GM19468 (cell line): ENCODE data around the gene BANF2.
A peak's percentile ranks its signal among the peaks of the same experiment; 100 is the strongest.

Source experiments
- ATAC-seq: cut with Tn5 transposase; IDR thresholded peaks from one replicate; pipeline ENCODE4 v1.9.1; 2021; ENCODE audit warnings: mild to moderate bottlenecking, moderate library complexity, moderate number of reproducible peaks; ENCODE audit not compliant: unreplicated experiment; ENCODE audit errors: extremely low read depth

Gene BANF2

DNA sequence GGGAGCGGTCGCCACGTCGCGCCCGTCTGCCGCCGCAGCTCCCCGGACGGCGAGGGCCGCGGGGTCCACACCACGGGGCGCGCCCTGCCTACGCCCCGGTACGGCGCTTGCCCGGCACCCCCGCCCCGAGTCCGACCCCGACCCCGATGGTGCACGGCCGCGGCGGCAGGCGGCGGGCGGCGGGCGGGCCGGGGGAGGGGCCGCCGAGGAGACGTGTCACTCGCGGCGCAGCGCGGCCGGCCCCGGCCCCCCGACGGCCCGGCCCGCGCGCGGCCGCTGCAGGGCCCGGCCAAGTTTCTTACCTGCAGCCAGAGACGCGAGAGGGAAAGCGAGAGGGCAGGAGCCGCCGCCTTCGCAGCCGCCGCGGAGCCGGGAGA is 18.1 kb upstream of the BANF2 start:
- no peak for ATAC-seq

DNA sequence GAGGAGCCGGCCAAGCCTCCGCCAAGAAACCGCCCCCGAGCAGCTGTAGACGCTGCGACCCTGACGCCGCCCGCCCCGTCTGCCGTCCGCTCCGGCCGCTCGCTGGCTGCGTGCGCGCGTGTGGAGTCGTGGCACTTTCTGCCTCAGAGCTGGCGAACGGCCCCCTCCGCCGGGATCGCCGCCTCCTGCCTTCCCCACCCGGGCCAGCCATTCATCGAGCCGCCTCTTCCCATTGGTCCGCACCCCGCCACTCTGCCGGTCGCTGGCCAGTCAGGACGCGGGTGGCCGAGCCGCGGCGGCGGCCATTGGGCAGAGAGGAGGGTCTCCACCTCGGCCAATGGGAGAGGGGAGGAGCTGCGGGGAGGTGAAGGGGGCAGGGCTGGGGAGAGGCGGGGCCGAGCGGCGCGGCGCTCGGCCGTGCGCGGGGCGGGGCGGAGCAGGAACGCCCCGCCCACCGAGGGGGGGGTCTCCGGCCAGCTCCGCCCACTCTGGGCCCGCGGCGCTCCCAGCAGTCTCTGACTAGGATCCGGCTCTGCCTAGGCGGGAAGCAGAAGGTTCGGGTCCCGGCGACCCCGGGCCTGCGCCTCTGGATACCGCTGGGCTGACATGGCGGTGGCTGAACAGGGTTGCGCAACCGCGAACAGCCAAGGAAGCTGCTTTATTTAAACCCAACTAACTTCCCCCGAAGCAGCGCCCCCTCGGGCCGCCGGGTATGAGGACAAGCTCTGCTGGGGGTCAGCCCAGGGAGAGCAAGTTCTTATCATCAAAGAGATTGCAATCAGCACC is 17.5 kb upstream of the BANF2 start, which contains the start of gene RRBP1:
Gene RRBP1, minus strand, starts transcription at position 140 of the 786 bp plus-strand sequence. CDS start 21,735 bp downstream, outside the sequence.
- peak; percentile 63 for ATAC-seq

DNA sequence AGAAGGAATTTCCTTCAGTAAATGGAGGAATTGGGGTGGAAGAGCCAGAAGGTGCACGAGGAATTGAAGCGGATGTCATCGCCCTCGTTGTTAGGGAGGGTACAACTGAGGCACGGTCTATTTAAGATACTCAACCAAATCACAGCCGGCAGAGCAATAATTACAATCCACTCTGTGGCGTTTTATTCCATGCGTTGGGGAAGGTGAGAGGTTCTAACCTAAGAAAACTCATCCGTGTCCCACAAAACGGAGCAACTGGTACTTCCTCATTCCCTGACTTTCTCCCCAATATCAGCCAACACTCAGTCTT is 16.9 kb upstream of the BANF2 start:
- ATAC-seq, result no peak

DNA sequence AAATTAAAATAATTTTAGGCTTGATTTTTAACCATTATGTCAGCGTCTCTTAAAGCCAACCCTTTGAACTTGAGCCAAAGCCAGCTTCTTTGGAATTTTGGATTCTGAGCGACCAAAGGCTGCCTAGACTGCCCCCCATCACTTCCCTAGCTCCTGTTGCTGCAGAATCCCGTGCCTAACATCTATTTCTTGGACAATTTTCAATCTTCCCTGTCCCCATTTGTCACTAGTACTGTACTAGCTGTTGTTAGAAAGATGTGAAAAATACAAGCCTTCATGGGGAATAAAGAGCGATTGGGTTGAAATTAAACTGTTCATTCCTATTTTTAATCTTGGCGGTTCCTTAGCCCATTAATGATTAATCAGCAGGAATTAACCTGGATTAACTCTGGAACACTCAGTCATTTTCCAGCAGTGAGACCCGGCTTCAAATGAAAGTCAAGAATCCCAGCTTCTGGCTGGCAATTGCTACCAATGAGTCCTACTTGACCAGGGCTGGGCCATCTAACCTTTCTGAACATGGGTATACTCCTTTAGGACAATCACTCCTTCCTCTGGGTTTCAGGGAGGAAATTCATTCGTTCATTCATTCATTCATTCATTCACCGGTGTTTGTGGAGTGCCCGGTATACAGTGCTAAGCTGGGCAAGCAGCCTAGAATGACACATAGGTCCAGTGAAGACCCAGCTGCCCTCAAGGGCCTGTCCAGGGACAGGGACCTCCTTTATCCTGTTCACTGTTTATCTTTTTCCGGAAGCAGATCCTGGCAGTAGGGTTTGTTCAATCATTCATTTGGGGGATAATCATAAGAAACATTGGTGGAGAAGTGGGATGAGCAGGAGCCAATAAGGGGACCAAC is 16.3 kb upstream of the BANF2 start:
- no peak for ATAC-seq

DNA sequence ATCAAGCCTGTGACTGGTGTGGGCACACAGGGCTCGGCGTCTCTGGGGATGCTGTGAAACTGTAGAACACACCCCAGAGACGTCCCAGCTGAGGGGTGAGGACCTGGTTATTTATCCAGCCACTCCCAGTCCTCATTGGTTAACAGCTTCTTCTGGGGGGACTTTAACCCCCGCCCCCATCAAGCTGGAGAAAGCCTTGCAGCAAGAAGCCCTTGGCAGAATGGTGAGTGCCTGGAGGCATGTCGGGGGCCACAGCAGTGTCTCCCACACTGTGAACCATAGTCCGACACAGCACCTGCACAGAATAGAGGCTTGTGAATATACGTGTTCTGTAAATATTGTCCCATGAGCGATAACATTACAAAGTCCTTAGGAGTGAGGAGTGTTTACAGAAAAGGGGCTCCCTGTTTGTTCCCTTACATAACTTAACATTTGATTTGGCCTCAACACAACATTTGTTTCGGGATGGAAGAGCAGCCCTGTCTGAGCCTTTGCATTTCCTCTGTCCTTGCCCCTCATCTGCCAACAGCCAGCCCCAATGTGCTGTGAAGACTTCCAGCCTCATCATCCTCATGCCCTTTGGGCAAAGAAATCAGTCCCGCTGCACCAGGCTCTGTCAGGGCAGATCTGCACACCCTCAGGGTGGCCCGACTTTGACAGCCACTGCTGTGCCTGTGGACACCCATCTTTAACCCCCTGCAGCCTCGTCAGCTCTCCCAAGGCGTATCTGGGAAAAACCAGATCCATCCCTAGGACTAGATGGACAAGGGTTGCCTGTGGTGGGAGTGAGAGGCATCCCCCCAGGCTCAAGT is 15.5 kb upstream of the BANF2 start:
- no peak for ATAC-seq

DNA sequence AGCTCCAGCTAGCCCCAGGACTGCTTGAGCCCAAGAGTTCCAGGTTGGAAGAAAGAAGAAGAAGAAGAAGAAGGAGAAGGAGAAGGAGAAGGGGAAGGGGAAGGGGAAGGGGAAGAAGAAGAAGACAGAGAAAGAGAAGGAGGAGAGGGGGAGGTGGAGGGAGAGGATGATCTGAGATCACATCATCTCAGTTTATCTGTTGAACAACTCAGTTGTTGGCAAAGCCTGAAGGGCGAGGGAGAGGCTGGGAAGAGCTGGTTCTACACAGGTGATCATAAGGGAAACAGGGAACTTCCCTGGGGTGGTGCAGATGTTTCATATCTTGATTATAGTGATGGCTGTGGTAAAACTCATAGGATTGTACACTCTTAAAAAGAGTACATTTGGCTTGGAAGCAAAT is 14.6 kb upstream of the BANF2 start:
- ATAC-seq, result no peak

DNA sequence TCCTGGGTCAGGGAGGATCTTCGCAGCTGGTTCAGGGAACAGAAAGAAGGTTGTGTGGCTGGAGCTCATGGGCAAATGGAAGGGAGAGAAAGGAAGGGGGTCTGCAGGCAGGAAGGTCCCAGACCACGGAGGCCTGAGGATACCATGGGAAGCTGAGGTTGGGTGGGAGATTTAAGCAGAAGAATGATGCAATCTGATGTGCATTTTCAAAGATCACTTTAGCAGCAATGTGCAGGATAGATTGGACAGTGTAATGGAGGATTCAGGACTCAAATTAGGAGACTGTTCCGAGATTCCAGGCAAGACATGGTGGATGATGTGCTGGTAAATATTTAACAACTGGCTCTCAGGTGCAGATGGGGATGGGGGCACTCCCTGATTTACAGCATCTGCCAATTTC is 12.0 kb upstream of the BANF2 start:
- ATAC-seq, result no peak

DNA sequence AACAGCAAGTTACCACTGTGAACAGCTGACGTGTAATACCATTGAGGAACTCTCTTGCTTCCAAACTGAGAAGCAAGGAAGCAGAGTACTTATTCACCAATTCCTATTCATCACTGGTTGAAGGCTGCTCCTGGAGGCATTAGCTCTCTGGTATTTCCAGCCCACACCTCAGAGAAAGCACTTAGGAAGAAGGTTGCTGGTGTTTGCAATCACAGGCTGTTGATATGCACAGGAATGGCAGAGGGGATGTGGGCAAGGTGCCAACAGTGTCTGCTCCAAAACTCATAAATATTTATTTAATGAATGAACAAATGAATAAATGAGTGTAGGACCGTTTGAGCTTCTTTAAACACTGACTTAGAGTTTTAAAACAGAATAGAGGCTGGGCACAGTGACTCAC is 10.8 kb upstream of the BANF2 start:
- ATAC-seq, result no peak

DNA sequence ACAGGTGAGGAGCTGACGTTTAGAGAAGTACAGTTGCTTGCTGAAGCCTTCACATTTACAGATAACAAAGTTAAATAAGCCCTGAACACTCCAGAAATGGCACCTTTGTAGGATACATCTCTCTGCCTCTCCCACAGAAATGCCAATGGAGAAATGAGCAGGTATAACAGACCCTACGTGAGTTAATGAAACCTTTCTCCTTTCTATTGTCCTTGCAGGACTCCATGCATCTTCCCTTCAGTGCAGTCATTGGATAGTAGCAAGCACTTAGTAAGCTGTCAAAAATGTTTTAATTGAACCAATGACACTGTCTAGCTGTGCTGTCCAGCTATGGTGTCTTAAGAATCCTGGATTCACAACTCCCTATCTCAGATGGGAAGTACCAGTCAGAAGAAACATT is 9.6 kb upstream of the BANF2 start:
- no peak for ATAC-seq

DNA sequence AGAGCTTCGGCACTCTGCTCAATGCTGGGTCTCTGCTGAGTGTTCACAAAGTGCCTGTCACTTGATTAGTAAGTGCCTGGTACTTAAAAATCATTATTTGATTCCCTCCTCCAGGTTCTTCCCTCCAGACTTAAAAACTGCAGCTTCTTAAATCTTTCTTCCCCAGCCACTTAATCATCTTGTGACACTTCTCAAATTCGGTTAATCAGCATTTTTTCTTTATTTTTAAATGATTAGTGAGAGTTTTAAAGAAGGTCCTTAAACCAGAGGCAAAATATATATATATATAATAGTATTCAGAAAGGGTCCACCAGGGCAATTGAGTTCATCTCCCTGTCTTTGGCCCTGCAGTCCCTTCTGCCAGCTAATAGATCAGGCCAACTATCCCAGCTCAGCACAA is 8.0 kb upstream of the BANF2 start:
- no peak for ATAC-seq

DNA sequence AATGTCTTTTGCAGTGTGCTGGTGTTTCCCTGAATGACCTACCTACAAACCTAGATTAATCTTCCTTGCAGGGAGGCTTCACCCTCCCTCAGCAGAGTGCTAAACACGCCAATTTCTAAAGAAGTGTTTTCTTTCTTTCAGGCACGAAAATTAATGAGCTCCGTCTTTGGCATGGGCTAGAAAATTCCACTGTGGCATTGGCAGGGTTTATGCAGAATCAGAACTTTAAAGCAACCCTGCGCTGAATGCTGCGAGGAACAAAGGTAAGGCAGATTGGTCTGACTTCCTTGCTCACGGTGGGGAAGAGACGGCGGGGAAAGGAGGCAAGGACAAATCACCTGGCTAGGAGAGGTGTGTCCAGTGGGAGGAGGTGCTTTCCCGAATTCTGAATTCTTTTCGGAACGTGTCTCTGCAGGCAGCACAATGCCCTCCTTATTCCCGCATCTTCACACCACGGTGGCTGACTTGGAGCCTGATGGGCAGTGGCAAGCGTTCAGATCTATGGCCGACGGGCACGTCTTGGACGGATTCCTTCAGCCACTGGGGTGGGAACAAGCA is 6.2 kb upstream of the BANF2 start:
- no peak for ATAC-seq

DNA sequence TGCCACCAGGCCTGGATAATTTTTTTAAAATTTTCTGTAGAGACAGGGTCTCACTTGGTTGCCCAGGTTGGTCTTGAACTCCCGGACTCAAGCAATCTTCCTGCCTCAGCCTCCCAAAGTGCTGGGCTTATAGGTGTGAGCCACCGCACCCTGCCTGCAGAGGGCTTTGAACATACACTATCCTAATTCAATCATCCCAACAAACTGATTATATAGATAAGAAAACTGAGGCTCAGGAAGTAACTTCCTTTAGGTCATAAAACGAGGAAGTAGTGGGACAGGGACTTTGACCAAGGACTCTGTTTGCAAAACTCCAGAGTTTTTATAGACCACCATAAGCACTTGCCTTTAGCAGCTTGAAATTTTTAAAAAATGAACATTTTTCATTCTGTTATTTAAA is 5.0 kb upstream of the BANF2 start:
- no peak for ATAC-seq

DNA sequence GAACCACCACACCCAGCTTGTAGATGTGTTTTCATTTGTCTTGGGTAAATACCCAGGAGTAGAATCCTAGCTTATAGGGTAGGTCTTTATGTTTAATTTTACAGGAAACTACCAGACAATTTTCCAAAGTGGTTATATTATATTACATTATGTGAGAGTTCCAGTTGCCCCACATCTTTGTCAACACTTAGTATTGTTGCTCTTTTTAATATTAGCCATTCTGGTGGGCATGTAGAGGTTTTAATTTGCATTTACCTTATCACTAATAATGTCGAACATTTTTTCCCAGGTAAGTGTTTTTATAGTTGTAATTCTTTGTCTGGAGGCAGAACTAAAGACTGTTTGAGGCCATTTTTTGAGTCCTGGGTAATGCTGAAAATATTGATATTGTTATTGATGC is 3.5 kb upstream of the BANF2 start:
- no peak for ATAC-seq

DNA sequence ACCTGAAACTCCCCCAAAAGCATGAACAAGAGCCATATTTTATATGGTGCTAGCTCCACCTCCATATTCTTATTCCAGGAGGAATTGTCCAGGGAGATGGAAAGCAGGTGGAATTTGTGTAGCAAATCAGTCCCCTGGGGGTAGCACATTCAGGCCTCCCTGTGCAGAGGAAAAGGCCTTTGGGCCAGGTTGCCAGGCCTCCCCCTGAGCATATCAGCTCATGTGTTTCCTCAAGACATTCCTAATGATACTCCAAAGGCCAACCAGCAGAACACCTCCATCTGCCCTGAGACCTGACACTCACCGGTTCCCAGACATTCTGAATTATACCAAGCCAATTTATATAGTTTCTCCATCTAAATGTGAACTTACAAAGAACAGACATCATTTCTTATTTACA is 2.6 kb upstream of the BANF2 start:
- no peak for ATAC-seq

DNA sequence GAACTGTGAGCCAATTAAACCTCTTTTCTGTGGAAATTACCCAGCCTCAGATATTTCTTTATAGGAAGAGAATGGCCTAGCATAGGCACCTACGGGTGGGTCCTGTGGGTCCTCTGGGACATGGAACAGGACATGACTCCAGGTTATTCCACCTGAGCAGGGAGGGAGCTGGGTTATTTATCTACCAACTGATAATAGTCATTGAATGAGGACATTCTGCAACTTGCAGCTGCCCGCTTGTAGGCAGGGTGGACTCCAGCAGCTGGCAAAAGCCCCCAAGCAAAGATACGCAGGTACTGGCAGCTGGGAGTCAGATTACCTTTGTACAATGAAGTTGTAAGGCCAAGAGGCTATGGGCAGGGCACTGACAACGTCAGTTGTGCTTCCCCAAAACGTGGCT is 1.4 kb upstream of the BANF2 start:
- no peak for ATAC-seq

DNA sequence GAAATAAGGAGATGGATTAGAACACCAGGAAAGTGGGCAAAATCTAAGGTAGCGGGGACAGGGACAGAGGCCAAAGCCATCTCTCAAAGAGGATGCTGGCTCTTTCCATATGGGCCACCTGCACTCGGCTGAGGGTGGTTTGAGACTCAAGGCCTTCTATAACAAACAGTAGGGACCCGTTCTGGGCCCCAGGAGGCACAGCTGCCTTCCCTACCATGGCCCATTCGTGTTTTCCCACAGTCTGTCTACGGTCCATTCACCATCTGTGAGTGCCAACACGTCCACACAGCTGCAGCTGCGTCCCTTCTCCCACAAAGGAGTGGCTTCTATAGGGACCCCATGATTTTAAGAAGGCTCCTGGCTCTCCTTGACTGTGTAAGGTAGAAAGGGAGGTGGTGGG is 871 bp downstream of the BANF2 start:
- no peak for ATAC-seq

DNA sequence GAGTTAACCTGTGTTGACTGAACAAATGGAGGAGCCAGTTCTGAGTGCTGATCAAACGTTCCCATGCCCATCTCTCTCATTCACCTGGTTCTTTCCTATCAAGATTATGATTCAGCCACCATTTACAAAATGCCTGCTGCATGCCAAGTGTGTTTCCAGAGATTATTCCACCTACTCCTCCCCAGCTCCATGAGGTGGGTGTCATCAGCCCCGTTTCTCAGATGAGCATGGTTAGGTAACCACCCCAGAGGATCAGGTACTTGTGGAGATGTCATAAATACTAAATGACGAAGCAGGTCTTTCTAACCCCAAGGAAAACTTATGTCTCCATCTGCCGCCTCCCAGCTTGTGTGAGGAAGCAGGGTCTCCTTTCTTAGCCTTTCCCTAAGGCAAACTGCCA is 2.1 kb downstream of the BANF2 start:
- no peak for ATAC-seq

DNA sequence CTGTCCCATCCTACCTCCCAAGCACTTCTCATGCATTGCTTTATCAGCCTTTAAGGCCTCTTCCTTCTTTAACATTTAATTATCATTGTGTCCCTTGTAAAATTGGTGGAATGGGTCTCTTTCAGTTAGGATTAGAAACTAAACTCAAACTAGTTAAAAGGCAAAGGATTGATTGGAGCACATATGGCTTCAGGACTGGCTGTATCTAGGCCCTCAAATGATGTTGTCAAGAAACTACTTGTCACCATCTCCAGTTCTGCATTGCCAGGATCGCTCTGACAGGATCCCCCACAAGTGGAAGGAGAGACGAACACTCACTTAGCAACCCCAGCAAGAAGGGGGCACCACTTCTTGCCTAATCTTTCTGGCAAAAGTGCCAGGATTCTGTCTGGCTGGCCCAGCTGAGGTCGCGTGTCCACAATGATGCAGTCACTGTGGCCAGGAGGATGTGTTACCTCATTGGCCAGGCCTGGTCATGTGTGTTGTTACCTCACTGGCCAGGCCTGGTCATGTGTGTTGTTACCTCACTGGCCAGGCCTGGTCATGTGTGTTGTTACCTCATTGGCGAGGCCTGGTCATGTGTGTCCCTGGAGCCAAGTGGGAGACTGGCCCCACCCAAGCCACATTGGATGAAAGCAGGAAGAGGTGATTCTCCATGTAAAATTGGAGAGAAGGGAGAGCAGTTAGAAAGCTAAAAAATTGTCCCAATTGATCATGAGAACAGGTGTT is 5.0 kb downstream of the BANF2 start:
- ATAC-seq, result no peak

DNA sequence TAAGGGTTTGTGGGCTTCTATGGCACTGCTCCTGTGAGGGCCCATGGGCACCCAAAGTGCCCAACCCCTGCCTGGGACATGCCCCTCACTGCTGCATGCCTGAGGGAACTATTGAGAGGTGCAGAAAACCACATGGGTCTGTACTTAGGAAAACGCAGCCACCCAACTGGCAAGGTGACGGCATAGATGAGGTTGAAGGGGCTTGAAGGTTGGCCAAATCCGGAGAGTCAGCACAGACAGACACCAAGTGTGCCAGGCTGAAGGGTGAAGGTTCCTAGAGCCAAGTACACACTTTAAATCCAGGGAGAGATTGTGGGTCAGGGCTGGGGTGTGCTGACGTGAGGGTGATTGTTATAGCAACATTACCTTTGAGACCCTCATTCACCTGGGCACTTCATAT is 6.2 kb downstream of the BANF2 start:
- ATAC-seq, result no peak

DNA sequence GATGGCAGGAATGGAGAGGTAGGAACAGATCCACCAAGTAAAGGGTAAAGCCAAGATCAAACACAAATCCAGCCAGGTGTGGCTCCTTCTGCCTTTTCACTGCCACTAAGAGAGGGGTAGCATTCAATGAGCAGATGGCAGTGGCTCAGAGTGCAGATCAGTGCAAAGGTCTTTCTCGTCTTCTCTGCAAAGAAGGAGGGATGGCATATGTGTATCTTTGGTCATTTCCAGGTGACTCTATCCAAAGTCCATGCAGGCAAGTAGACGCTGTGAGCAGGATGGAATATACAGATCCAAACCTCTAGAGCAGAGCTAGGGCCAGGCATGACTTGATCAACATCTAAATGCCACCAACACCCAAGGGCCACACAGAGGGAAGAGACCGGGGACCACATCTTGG is 6.9 kb downstream of the BANF2 start:
- ATAC-seq, result no peak
